Small intestine (tissue), 7 donors: ENCODE data around the gene CDHR5. TPM values are rescaled to one million over a fixed set of nuclear protein-coding genes. Genes with fewer than 3 reads are reported as not detected.

Experiments used
- DNase-seq, 2 donors: peaks; one replicate each; pipeline versions ENCODE4 v3.0.0 to v3.0.0-alpha.2; 2013
- FAIRE-seq: peaks from 2 replicates; lab custom pipeline; 2012; peaks lifted over from hg19 to GRCh38; lab: Jason Lieb, UNC
- H3K27ac ChIP-seq, 3 donors: one replicate each; pipeline ENCODE4 v1.5.1; 2013; ENCODE audit warnings: low read length in 2 of 3, mild to moderate bottlenecking in 2 of 3, control low read depth in 1 of 3, inconsistent platforms in 1 of 3, low read depth in 1 of 3, moderate library complexity in 1 of 3
- H3K27me3 ChIP-seq, 3 donors: one replicate each; pipeline ENCODE4 v1.6.1; 2013; ENCODE audit warnings: low read length in 3 of 3, inconsistent platforms in 1 of 3; ENCODE audit not compliant: control insufficient read depth in 3 of 3, insufficient read depth in 3 of 3
- H3K36me3 ChIP-seq, 3 donors: one replicate each; pipeline ENCODE4 v1.6.1; 2013; ENCODE audit warnings: low read length in 3 of 3, inconsistent platforms in 1 of 3, low read depth in 1 of 3, mild to moderate bottlenecking in 1 of 3, moderate library complexity in 1 of 3; ENCODE audit not compliant: control insufficient read depth in 3 of 3, insufficient read depth in 2 of 3
- H3K4me1 ChIP-seq, 3 donors: one replicate each; pipeline ENCODE4 v1.6.1; 2013; ENCODE audit warnings: low read length in 2 of 3, inconsistent platforms in 1 of 3, low read depth in 1 of 3, mild to moderate bottlenecking in 1 of 3, moderate library complexity in 1 of 3; ENCODE audit not compliant: control insufficient read depth in 3 of 3, insufficient read depth in 2 of 3
- H3K4me3 ChIP-seq, 3 donors: one replicate each; pipeline ENCODE4 v1.5.1; 2013; ENCODE audit warnings: low read length in 3 of 3, control low read depth in 1 of 3, inconsistent platforms in 1 of 3, low read depth in 1 of 3, mild to moderate bottlenecking in 1 of 3, moderate library complexity in 1 of 3
- H3K9me3 ChIP-seq, 2 donors: one replicate each; pipeline ENCODE4 v1.6.1; 2013; ENCODE audit warnings: low read depth in 1 of 2, low read length in 1 of 2; ENCODE audit not compliant: control insufficient read depth in 2 of 2, insufficient read depth in 1 of 2
- WGBS, 3 donors: extraction: QIAGEN DNeasy Blood & Tissue Kit; methylation state at CpG; one replicate each; pipeline ENCODE4 v1.1.7; 2013; 5-methylcytosine and 5-hydroxymethylcytosine counted together
- polyA plus RNA-seq, 4 donors: library from polyadenylated mRNA; stranded (reverse) in 3 of 4; unstranded in 1 of 4; fragments of 200-250 nt in 3 of 4; fragments of 120-200 nt in 1 of 4; gene quantifications; one replicate each; pipeline versions ENCODE4 v1.2.1 to v1.2.3, GENCODE V29; 2013
- donor health status: healthy with polysubstance abuse.
- donor health status: control.
- donor health status: control.
- donor health status: Bipolar disorder and iron deficiency.
- donor health status: healthy.

The CDHR5 gene
- polyA plus RNA-seq, 4 donors: 112 to 1,182 (median 936) TPM

- DNase-seq (no peak), FAIRE-seq (no peak)
- H3K4me1 ChIP-seq: peaks cover under 1 to 44% (median 7%) of the 10 kb centered on the region in 3 donors
- no peaks in the 10 kb centered on the region for H3K9me3 ChIP-seq
- H3K27ac ChIP-seq: no peak overlapping the region
- no peak overlapping the region for H3K4me3 ChIP-seq
- 87 to 91% (median 88%) methylated on average over 22 to 25 of the region's 25 CpGs for WGBS, 3 donors
- H3K36me3 ChIP-seq: peaks cover 0 to 86% (median 12%) of the 10 kb centered on the region in 3 donors
- H3K27me3 ChIP-seq: no peaks in the 10 kb centered on the region
Observed at GRCh38 chr11:617912-618682, 6.7 kb downstream of the CDHR5 start.

GRCh38 chr11:617199-617911 lies 7.4 kb downstream of the CDHR5 start:
- Histone ChIP-seq H3K4me1 (peaks cover 4 to 45% (median 7%) of the 10 kb centered on the region in 3 donors), H3K27ac (no peak overlapping the region), H3K36me3 (peaks cover 6 to 86% (median 13%) of the 10 kb centered on the region in 3 donors), H3K27me3 (no peaks in the 10 kb centered on the region), H3K9me3 (no peaks in the 10 kb centered on the region), H3K4me3 (no peak overlapping the region)
- 90 to 91% (median 90%) methylated on average over 52 to 57 of the region's 57 CpGs for WGBS, 3 donors
- FAIRE-seq (no peak), DNase-seq (no peak)

GRCh38 chr11:616320-617198 lies 8.2 kb downstream of the CDHR5 start:
- WGBS, 3 donors: 71 to 77% (median 74%) methylated on average over 38 to 39 of the region's 39 CpGs
- H3K4me1 ChIP-seq: peaks cover 4 to 39% (median 7%) of the 10 kb centered on the region in 3 donors
- DNase-seq: no peak
- H3K36me3 ChIP-seq: peaks cover 10 to 87% (median 13%) of the 10 kb centered on the region in 3 donors
- H3K27ac ChIP-seq: peak overlapping the region; percentile 84 to 96 (median 94)
- no peaks in the 10 kb centered on the region for H3K9me3 ChIP-seq
- H3K4me3 ChIP-seq: peak overlapping the region in 1 of 3 donors; percentile 74
- no peaks in the 10 kb centered on the region for H3K27me3 ChIP-seq
- no peak for FAIRE-seq

GRCh38 chr11:615504-616319 lies 9.0 kb downstream of the CDHR5 start, which contains the start of gene IRF7:
Gene IRF7, minus strand, starts transcription at chr11:615950. Its CDS starts 586 bp downstream, at chr11:615364.
- 2 to 3% (median 2%) methylated on average over 63 to 66 of the region's 66 CpGs for WGBS, 3 donors
- H3K4me3 ChIP-seq: peak within 1 kb of the TSS; percentile 59 to 77 (median 74)
- peaks cover 4 to 33% (median 7%) of the 10 kb centered on the region in 3 donors for H3K4me1 ChIP-seq
- peak; percentile 95 to 97 for DNase-seq
- peaks cover 10 to 87% (median 10%) of the 10 kb centered on the region in 3 donors for H3K36me3 ChIP-seq
- no peak for FAIRE-seq
- H3K9me3 ChIP-seq: no peaks in the 10 kb centered on the region
- H3K27ac ChIP-seq: peak within 1 kb of the TSS; percentile 84 to 96 (median 94)
- no peaks in the 10 kb centered on the region for H3K27me3 ChIP-seq

GRCh38 chr11:614623-615503 lies 9.9 kb downstream of the CDHR5 start:
- Histone ChIP-seq H3K27me3 (no peaks in the 10 kb centered on the region), H3K4me1 (peaks cover 4 to 33% (median 7%) of the 10 kb centered on the region in 3 donors), H3K36me3 (peaks cover 12 to 87% (median 17%) of the 10 kb centered on the region in 3 donors), H3K4me3 (peak overlapping the region; percentile 59 to 77 (median 74)), H3K27ac (peak overlapping the region; percentile 84 to 96 (median 94)), H3K9me3 (no peaks in the 10 kb centered on the region)
- FAIRE-seq (no peak), DNase-seq (peak in 1 of 2 donors; percentile 54)
- WGBS, 3 donors: 18 to 50% (median 23%) methylated on average over 62 to 68 of the region's 68 CpGs

- H3K4me3 ChIP-seq: peak overlapping the region in 1 of 3 donors; percentile 59
- WGBS, 3 donors: 27 to 63% (median 52%) methylated on average over 10 to 14 of the region's 14 CpGs
- peaks cover 4 to 33% (median 7%) of the 10 kb centered on the region in 3 donors for H3K4me1 ChIP-seq
- H3K36me3 ChIP-seq: peaks cover 13 to 87% (median 21%) of the 10 kb centered on the region in 3 donors
- FAIRE-seq (no peak), DNase-seq (no peak)
- no peaks in the 10 kb centered on the region for H3K27me3 ChIP-seq
- peak overlapping the region; percentile 59 to 96 (median 84) for H3K27ac ChIP-seq
- H3K9me3 ChIP-seq: no peaks in the 10 kb centered on the region
Observed at GRCh38 chr11:614021-614622, 10.6 kb downstream of the CDHR5 start.
